Measurements from ENCODE around the gene RETREG1. TPM values are rescaled to one million over a fixed set of nuclear protein-coding genes. Genes with fewer than 3 reads are reported as not detected.

RETREG1 gene
- polyA plus RNA-seq, 5 donors: 2.6 to 3.9 (median 3.0) TPM

DNA sequence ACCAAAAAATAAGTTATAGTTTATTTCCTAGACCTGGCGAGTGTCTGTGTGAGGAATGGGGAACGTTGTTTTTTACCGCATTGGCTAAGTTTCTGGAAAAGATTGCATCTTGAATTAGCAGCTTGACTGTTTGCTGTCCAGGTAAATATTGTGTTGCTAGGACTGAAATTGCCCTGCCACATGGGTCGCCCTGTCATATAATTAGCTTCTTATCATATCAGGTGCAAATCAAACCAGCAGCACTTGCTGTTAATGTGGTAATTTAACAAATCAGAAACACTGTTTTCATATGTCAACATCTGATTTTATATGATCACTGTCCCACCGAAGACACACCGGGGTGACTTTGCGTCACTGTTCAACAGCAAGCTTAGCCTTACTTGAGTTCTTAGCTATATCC lies 87.5 kb downstream of the RETREG1 start:
- no peak for DNase-seq

DNA sequence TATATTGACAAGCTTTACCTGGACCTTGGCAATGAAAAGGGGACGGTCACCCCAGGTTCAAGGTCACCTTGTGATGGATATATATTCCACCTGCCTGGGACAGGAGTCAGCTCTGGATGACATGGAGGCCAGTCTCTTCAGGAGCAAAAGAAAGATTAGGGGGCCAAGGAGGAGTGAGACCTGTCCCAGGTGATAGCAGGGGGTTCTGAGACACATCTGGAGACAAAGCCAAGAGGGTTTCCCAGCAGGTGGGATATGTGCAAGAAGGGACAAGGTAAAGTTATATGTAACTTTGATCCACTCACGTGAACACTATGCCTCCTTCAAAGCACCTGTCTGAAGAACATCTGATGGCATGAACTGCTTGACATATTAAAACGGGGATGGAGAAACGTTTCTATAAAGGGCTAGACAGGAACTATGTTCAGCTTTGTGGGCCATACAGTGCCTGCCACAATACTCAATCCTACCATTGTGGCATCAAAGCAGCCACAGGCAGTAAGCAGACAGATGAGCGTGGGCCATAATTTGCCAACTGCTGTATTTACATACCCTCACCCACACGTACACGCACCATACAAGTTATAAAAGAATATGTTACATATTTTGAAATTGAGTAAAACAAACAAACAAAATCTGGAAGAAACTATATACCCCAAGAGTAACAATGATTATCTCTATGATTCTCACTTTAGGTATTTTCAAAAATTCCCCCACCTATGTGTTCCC lies 88.3 kb downstream of the RETREG1 start:
- DNase-seq: no peak

DNA sequence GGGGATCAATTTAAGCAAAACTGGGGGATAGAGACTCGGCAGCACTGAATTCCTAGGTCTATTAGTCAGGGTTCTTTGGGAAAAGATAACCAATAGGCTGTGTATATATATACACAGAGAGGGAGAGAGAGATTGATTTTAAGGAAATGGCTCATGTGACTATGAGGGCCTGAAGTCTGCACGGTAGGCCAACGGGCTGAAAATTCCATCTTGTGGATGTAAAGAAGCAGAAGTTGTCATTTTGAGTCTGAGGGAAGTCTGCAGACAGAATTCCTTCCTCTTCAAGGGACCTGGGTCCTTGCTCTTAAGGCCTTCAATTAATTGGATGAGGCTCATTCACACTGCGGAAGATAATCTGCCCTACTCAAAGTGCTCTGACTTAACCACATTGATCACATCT lies 91.1 kb downstream of the RETREG1 start:
- DNase-seq: no peak

DNA sequence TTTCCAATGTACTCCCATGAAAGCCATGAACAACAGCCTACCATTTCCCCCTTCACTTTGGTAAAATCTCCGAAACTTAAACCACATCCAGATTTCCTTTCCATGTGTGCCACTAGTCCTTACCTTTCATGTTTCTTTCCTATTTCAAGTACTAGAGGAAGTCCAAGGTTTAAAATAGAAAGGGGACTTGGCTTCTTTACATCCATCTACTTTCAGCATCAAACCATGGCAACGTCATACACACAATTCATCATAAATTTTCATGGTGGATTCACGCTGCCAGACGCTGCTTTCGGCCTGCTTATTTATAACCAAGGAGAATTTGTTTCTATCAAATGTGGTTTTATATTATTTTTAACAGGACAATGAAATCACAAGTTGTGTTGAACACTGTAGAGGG lies 92.5 kb downstream of the RETREG1 start:
- DNase-seq: no peak

DNA sequence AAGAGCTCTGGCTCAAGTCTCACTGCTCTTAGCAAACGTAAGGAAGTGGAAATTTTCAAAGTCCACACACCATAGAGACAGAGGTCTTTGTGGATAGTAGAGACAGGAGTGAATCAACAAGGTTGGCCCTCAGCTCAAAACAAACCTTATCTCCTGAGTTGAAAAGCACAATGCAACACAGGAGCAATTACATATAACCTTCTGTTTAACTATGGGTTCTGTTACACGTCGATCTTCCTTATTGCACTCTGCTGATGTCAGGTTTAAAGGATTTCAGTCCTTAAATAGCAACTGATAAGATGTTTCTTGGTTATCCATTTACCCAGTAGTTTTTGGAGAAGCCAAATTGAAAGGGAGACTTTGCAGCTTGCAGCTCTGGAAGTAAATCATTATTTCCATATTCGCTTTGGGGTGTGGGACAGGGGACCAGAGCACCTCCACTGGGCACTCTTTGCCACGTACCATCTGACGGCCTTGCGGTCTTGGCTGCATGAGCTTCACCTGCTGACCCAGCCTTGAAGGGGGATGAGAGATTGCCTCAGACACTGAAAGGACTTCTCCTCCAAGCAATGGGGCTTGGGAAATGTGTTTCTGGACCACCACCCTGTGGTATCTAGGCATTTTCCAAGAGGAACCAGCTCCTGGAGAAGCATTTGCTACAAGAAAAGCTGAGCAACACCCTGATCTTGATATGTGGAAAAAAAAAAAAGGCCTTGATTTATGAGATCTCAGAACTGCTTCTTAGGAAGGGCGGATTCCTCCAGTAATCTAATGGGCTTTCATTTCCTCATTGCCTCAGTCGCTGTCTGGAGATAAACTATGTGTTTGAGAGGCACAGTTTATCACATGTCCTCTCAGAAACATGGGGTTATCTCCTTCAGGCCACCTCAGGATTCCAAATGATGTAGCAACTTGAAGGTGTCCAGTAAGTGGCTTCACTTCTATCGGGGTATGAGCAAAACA lies 95.0 kb downstream of the RETREG1 start:
- no peak for DNase-seq

DNA sequence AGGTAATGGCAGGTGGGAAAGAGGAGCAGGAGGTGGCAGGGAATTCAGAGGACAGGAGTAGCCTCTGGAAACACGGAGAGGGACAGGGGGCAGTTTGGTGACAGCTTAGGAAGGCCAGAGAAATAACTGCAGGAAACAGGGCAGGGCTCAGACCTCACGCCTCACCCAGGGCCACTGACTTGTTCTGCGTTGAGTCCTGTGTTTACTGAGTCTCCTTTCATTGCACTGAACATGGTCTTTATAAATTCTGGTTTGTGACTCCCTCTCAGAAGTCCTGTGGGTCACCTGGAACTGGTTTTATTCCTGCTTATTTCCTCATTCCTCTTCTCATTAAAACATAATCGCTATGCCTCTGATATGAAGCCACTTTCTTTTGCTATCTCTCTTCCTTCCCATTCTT lies 96.0 kb downstream of the RETREG1 start:
- DNase-seq: no peak

DNA sequence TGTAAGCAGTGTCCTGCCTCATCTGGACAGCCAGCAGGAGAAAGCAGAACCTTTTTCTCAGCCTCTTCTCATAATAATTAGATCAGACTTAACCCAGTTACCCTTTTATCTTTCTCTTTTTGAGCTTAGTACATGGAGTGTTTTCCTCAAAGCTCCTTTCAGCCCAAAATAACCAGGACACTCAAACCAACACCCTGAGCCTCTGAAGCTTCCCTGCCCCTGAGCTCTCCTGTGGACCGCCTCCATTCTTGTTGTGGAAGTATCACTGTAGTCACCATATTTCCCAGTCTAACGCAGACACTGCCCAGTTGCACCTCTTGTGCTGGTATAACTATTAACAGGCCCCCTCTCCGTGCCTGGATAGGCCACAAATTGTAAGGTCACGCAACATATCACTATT lies 97.4 kb downstream of the RETREG1 start:
- DNase-seq: no peak

DNA sequence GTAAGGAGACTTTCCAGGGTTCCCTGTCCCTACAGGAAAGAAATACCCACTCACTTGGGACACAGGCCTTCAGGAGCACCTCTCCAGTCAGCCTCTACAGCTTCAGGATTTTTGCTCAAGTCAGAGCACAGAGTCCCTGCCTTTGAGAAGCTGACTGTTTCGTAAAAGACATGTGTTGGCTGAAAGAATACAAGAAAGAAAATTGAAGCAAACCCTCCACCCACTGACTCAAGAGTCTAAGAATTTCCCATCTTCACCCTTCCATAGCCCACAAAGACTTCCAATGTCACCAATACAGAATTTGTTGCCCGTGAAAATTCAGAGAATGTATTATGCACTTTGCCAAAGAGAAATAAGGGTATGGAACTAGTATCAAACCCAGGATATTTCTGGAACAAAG lies 98.2 kb downstream of the RETREG1 start:
- DNase-seq: no peak

DNA sequence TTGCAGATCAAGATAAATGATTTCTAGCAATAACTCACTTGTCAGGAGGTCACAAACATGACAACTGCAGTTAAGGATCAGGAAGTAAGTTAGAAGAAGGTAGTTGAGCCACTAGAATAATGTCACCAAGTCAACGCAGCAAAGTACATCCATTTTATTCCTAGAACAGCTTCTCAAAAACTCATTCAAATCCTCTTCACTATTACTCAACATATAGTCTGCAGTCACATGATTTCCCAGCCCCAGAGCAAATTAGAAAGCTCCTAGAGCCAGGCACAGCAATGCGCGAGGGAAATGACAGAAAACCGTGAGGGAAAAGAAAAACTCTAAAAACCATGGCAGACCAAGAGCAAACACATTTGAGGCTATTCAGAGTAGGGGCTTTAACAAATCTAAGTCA lies 101.3 kb downstream of the RETREG1 start:
- DNase-seq: no peak

DNA sequence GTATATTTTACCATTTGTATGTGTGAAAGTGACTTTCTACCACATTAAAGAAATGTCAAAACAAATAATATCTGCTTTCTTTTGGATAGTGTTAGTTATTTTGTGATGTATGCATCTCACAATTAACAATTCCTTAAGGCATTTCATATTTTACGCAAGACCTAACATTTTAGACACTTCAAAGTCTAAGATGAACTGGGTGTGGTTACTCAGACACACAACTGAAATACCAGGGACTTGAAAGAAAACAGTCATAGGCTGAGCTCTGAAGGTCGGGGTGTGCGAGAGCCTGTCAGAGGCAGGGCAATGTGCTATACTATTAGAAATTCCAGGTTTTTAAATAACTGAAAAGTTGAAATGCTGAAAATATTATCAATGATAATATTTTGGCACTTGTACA lies 106.7 kb downstream of the RETREG1 start:
- DNase-seq: no peak

DNA sequence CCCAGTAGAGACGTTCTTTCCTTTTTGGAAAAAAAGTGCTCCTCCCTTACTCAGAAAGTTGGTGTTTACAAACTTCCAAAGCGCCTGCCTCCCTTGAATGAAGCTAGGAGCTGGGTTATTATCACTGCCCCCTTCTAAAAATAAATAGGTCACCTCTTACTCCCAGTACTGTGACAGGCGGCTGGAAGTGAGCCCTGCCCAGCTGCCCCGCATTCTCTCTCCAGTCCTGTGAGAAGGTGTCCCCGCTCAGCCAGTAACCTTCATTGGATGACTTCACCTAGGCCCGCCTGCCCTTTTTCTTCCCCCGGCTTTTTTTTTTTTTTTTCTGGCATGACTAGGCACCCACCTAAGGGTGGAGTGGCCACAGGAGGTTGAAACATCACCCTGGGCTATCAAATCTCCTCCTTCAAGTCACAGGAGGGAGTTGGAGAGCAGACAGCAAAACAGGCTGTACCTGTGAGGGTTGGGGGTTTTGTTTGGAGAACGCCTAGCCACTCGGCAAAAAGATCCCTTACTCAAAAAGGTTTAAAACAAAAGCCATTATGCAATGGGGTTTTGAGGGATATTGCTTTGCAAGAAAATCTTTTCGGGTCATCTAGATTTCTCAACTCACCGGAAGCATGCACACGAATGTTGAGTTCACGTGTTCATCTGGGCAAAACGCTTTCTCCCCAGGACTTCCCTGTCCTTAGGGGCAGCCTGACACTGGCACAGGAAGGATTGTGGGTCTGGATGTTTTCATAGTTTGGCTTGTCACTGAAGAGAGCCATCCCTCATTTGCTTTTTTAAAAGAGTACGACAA lies 107.9 kb downstream of the RETREG1 start:
- DNase-seq: no peak

DNA sequence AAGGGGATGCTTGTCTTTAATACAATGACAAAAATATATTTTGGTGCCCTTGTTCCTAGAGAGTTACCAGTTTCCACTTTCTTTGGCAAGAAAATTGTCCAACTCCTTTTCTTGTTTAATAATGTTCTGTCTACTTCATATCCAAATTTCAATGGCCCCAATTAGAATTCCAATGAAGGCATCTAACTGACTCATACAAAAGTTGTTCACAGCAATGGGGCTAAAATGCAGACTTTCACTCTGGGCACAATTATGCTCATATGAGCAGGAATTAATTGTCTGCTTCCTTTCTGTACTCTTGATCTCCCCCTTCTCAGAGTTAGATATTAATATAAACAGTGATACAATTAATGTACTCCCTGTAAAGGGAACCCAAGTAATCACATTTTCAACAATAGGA lies 109.1 kb downstream of the RETREG1 start:
- no peak for DNase-seq

DNA sequence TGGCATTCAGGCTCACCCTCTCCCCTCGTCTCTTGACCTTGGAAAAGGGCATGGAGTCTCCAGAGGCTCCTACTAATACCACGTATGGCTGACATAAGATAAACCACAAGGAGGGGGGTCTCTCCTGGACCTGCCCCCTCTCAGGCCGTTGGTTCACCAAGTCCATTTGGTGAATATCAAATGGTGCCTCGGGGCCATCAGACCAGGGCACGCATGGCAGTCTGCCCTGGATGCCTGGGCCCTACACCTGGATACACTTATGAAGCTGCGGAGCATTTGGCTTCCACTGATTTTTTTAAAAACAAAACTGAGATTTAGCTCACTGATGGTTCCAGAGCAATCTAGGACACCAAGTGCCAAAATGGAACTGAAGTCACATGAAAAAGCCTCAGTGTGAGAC lies 110.9 kb downstream of the RETREG1 start:
- DNase-seq: no peak

DNA sequence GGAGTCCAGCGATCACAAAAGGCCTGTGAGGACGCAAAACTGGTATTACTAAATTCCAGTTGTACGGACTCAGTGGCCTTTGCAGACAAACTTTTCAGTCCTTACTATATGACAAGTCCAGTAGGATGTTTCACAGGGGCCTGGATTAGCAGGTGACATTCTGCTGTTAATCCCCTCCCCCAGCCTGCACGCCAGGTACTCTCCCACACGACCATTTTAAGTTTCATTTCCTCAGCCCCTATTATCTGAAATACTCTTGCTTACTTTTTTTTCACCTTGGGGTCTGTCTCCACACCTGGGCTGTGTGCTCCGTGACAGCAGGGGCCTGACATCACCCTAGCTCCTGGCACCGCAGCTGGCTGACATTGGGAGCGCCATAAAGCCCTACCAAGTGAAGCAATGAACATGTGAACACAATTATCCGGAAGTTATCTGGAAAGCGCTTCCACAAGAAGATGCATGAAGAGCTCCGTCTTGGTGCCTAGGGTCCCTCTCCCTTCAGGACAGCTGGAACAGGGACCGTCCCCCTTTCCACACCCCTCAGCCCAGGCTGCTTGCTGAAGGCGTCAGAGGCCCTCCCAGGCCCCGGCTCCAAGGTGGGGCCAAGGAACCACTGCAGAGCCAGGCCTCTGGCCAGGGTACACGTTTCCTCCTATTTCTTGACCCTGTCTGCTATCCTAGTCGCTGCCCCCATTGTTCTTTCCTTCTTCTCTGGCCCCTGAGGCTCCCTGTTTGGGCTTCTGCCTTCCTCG lies 111.5 kb downstream of the RETREG1 start:
- DNase-seq: no peak

DNA sequence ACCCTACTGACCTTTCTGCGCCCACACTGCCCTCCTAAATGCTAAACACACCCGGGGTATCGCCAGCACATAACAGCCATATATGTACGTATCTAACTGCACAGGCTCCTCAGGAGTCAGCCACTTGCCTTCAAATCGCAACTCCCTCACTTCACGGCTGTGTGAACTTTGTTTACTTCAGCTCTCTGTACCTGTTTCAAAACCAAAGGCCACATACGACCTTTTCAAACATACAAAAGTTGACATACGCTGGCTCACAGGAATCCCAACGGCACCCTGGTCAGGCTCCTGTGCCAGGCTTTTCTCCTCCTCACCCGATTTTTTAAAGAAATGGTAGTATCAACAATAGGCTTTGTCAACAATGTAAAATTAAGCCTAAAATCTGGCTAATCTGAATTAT lies 112.2 kb downstream of the RETREG1 start:
- no peak for DNase-seq

DNA sequence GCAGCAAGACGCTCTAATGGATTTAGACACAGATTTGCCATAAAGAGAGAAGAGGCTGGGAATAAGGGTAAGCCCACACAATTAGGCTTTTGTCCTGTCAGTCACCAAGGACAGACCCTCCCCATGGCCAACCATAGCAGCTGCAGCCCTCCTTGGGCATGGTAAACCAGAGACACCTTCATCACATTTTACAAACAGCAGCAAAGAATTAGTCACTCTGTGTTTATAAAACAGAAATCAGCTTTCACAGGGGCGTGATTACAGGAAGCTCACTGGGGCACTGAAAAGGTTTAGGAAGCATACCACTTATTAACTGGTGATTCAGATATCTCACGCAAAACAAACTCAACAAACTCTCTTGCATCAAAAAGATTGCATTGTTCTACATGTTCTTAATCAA lies 113.9 kb downstream of the RETREG1 start:
- DNase-seq: no peak

DNA sequence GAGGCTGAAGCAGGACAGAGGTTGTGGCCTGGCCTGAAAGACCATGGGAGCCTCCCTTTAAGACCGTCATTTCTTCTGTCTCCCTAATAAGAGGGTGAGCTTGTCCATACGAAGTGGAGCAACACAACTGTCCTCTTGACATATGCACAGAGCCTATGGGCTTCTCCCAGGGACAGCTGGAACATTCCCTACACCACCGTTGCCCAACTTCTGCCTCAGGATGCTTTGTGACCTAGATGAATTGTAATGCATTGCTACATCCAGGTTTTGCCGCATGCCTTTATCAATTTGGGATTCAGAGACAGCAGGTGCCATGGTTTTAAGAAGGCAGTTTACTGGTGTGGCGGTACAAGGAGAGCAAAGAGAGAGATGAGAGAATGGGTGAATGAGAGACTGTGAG lies 116.8 kb downstream of the RETREG1 start:
- no peak for DNase-seq

DNA sequence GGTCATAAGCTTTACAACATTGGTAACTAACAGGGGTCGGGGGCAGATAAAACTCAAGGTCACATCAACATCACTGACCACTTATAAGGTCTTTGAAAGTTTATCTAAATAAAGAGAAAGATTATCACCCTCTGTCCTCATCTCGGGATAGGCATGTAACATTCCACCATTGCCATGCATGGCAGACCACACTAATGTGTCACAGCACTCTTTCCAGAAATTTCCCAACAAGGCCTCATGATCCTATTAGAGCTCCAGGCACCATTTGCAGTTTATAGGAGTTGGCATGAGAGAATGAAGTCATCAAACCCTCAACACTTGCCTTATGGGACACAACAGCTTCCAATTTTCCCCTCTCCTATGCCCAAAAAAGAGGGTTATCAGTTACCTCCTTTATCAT lies 119.3 kb downstream of the RETREG1 start:
- no peak for DNase-seq

DNA sequence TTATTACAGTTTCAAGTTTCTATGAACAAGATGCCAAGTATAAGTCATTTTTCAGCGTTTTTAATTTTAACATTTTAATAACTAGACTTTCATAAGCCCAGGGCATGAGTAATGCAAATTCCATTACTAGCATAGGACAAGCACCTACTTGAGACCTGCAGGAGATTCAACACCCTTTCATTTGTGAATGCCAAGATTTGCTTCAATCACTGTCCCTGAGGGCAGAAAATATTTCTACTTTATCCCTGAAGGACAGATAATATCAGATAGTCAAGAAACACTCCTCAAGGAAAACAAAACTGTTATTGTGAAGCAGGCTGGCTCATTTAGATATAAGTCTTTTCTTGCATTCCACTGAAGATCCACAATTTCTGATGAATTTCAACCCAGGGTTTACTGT lies 123.5 kb downstream of the RETREG1 start:
- no peak for DNase-seq

DNA sequence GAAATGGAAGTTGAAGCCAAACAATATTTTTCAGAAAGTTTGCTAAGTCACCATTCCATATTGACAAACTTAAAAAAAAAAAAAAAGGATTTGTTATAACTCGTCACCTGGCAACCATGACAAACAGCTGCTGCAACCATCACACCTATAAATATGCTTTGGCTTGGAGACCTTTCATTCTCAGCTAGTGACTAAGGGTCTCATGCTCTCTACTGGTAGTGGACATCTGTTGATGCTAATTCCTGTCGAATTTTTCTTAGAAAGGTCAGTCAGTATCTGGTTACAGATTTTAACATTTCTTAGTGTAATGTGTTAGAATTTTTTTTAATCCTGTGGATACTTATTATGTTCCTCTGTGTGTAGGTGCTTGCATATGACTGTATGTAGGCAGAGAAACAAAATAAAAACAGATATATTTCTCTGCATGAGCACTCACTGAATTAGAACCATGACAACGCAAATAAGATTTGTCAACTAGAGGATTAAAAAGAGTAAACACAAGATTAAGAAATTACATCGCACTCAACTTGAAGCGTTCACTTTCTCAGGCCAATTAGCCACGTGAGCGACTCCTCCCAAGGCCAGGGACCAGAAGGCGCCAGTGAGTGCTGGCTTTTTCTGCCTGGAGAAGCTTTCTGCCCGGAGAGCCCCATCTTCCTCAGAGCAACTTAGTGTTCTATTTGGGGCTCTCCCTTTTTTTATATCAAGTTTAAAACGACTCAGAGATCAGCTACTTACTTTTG lies 124.2 kb downstream of the RETREG1 start:
- no peak for DNase-seq

DNA sequence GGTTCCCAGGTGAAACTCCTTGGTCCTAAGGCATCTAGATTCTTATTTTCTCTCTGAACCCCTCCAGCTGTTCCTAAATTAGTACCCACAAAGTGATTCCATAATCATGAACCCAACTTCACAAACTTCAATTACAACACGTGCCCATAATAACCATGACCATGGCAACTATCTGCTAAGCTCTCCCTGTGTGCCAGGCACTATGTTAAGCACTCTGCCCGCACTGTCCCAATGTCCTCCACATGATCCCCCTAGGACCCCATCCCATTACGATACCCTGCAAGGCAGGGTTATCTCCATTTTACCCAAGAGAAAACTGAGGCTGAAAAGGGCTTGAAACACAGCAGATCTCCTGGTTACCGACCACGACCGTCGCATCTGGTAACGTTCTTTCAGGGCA lies 125.9 kb downstream of the RETREG1 start:
- DNase-seq: no peak

Data from right lung (tissue), 5 donors.